Neuron (in vitro differentiated cells): Measurements from ENCODE around the gene MYO16.

ENCODE experiments used
- H2AFZ ChIP-seq: one replicate; pipeline ENCODE4 v1.6.1; 2013; ENCODE audit warnings: low read depth, mild to moderate bottlenecking, inconsistent platforms, low read length, moderate library complexity
- H3K27me3 ChIP-seq: one replicate; pipeline ENCODE4 v1.6.1; 2013; ENCODE audit warnings: low read length; ENCODE audit not compliant: insufficient read depth
- H3K36me3 ChIP-seq: one replicate; pipeline ENCODE4 v1.6.1; 2013; ENCODE audit warnings: low read length; ENCODE audit not compliant: insufficient read depth
- H3K4me1 ChIP-seq: one replicate; pipeline ENCODE4 v1.6.1; 2013; ENCODE audit warnings: low read length; ENCODE audit not compliant: insufficient read depth
- H3K4me3 ChIP-seq: 2 replicates; pipeline ENCODE4 v1.5.1; 2013; ENCODE audit warnings: mild to moderate bottlenecking, low read length, moderate library complexity
- H3K9me3 ChIP-seq: one replicate; pipeline ENCODE4 v1.6.1; 2013; ENCODE audit warnings: low read length

Gene MYO16

DNA sequence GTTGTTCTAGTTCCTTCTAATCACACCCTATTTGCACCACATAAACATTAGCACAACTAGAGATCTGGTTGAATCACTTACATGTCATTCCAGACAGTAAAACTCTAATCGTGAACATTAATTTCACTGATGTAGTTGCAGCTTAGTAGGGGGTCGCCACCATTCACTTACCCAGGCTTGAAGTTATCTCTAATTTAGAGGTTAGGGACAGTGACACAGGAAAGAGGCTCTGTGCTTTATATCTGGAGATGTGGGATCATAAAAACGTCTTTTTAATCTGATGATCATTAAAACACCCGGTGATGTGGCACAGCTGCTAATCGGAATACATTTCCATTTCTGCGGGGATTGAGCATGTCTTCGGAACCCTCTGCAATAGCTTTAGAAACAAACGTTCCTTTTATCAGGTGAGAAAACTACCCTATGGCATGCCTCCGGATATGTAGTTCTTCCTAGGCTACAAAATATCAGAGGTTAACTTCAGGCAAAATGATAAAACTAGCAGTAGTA is 523.0 kb downstream of the MYO16 start:
- no peak overlapping the region for H3K4me3 ChIP-seq
- no peak overlapping the region for H2AFZ ChIP-seq
- no peaks in the 10 kb centered on the region for H3K27me3 ChIP-seq
- H3K9me3 ChIP-seq, result no peaks in the 10 kb centered on the region
- peaks cover 34% of the 10 kb centered on the region for H3K4me1 ChIP-seq
- no peaks in the 10 kb centered on the region for H3K36me3 ChIP-seq

DNA sequence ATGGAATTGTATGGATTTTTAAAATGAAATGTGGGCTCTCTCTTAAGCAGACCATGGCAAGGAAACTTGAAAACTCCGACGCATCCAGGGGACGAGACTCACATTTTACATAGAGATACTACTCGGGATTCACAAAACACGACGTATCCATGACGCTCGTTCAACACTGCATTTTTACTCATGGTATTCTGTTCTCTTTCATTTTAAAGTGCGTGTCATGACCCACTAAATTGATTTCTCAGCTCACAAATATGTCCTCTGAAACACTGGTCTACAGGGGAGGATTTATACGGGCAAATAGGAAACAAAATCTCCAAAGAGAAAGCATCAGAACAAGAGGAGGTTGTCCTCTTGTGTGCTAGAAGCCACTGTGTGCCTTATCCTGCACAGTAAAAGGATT is 523.5 kb downstream of the MYO16 start:
- H3K4me1 ChIP-seq, result peaks cover 28% of the 10 kb centered on the region
- H2AFZ ChIP-seq, result no peak overlapping the region
- no peaks in the 10 kb centered on the region for H3K36me3 ChIP-seq

GRCh38 chr13:109154146-109154545 is 524.7 kb downstream of the MYO16 start:
- H3K9me3 ChIP-seq, result no peaks in the 10 kb centered on the region
- no peaks in the 10 kb centered on the region for H3K27me3 ChIP-seq
- no peaks in the 10 kb centered on the region for H3K36me3 ChIP-seq

More for the DNA sequence above, 523.5 kb downstream of the MYO16 start:
- H3K4me3 ChIP-seq, result no peak overlapping the region
- no peaks in the 10 kb centered on the region for H3K9me3 ChIP-seq
- no peaks in the 10 kb centered on the region for H3K27me3 ChIP-seq

GRCh38 chr13:109154546-109154945 is 525.1 kb downstream of the MYO16 start:
- no peak overlapping the region for H3K4me3 ChIP-seq

More at GRCh38 chr13:109154146-109154545, 524.7 kb downstream of the MYO16 start:
- Histone ChIP-seq H3K4me1 (peaks cover 25% of the 10 kb centered on the region), H2AFZ (no peak overlapping the region), H3K4me3 (no peak overlapping the region)

DNA sequence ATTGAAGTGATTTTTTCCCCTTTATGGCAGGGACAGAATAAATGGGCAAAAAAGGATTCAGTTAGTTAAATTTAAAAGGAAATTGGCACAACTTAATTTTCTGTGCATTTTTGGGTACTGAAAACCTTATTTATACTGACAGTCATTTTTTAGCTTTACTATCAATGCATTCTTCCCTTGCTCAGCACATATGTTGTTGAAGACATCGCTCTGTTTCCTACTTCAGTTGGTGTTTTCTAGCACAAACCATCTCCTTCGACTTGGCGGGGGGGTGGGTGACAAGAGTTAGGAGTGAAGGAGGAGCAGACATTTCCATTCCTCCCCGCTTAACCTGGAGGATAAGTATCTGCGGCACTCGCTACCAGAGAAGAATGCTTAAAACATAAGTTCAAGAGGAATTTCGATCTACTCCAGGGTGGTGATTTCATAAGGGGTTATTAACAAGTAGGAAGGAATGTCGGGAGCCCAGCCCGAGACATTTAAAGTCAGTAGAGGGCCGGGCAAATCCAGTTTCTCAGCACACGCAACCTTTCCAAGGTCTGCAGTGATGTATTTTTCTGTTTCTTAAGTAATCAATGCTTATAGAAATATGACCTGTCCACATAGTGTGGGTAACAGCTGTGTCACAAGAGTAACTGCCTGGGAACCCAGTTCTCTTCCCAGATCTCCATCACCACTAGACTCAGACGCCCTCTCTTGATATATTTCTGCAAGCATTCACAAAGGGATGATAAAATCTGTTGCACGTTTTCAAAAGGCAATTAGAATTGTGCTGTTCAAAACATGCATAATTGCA is 525.8 kb downstream of the MYO16 start:
- H3K4me1 ChIP-seq, result peaks cover 25% of the 10 kb centered on the region
- no peaks in the 10 kb centered on the region for H3K27me3 ChIP-seq
- H3K9me3 ChIP-seq, result no peaks in the 10 kb centered on the region
- no peak overlapping the region for H3K4me3 ChIP-seq
- no peak overlapping the region for H2AFZ ChIP-seq
- H3K36me3 ChIP-seq, result no peaks in the 10 kb centered on the region

More at GRCh38 chr13:109154546-109154945, 525.1 kb downstream of the MYO16 start:
- Histone ChIP-seq H3K36me3 (no peaks in the 10 kb centered on the region), H3K27me3 (no peaks in the 10 kb centered on the region), H3K4me1 (peaks cover 26% of the 10 kb centered on the region), H2AFZ (no peak overlapping the region), H3K9me3 (no peaks in the 10 kb centered on the region)

- no peak overlapping the region for H3K4me3 ChIP-seq
- H3K9me3 ChIP-seq, result no peaks in the 10 kb centered on the region
- H3K36me3 ChIP-seq, result no peaks in the 10 kb centered on the region
- H2AFZ ChIP-seq, result no peak overlapping the region
- H3K4me1 ChIP-seq, result peaks cover 21% of the 10 kb centered on the region
- H3K27me3 ChIP-seq, result no peaks in the 10 kb centered on the region
Measured at GRCh38 chr13:109156181-109156935, 526.9 kb downstream of the MYO16 start.

- H2AFZ ChIP-seq, result no peak overlapping the region
- H3K36me3 ChIP-seq, result no peaks in the 10 kb centered on the region
- no peak overlapping the region for H3K4me3 ChIP-seq
- H3K9me3 ChIP-seq, result no peaks in the 10 kb centered on the region
- no peaks in the 10 kb centered on the region for H3K27me3 ChIP-seq
- H3K4me1 ChIP-seq, result peaks cover 17% of the 10 kb centered on the region
Measured at GRCh38 chr13:109157275-109157674, 527.9 kb downstream of the MYO16 start.

DNA sequence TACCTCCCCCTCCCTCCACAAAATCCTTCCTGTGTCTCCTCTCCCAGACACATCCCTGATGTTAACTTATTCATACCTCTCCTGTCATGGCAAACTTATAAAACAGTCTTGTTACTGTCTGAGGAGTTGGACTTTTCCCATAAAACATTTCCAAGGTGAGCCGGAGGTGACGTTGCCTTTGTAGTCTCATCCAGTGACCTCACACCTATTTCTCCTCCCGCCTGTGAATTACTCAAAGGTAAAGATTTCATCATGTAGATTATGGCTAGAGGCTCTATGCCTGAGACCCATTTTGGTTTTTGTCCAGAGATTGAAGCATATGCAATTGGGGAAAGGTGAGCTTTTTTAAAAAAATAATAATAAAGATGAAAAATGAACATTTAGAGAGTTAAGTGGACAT is 529.0 kb downstream of the MYO16 start:
- Histone ChIP-seq H3K4me3 (no peak overlapping the region), H2AFZ (no peak overlapping the region), H3K9me3 (no peaks in the 10 kb centered on the region), H3K36me3 (no peaks in the 10 kb centered on the region), H3K27me3 (no peaks in the 10 kb centered on the region), H3K4me1 (peaks cover 13% of the 10 kb centered on the region)

GRCh38 chr13:109159650-109160309 is 530.4 kb downstream of the MYO16 start:
- no peaks in the 10 kb centered on the region for H3K36me3 ChIP-seq
- H3K9me3 ChIP-seq, result no peaks in the 10 kb centered on the region
- H3K4me1 ChIP-seq, result peaks cover 13% of the 10 kb centered on the region
- H2AFZ ChIP-seq, result no peak overlapping the region
- H3K27me3 ChIP-seq, result no peaks in the 10 kb centered on the region
- H3K4me3 ChIP-seq, result no peak overlapping the region

DNA sequence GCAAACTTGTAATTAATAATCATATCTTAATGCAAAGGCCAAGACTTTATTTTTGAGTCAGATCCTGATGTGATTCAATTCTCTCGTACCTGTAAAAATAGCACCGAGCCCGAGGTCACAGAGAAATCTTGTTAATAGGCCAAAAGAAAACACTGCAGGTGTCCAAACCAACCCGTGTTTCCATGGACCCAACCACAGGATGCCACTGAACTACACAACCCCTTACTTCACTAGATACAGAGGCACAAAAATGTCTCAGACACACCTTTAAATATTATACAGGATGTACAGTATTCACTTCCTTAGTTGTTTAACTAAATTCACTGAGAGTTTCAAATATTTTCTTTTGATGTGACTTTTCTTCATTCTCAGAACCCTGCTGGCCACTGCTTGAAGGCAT is 530.9 kb downstream of the MYO16 start:
- no peaks in the 10 kb centered on the region for H3K27me3 ChIP-seq
- no peaks in the 10 kb centered on the region for H3K9me3 ChIP-seq
- no peak overlapping the region for H2AFZ ChIP-seq

DNA sequence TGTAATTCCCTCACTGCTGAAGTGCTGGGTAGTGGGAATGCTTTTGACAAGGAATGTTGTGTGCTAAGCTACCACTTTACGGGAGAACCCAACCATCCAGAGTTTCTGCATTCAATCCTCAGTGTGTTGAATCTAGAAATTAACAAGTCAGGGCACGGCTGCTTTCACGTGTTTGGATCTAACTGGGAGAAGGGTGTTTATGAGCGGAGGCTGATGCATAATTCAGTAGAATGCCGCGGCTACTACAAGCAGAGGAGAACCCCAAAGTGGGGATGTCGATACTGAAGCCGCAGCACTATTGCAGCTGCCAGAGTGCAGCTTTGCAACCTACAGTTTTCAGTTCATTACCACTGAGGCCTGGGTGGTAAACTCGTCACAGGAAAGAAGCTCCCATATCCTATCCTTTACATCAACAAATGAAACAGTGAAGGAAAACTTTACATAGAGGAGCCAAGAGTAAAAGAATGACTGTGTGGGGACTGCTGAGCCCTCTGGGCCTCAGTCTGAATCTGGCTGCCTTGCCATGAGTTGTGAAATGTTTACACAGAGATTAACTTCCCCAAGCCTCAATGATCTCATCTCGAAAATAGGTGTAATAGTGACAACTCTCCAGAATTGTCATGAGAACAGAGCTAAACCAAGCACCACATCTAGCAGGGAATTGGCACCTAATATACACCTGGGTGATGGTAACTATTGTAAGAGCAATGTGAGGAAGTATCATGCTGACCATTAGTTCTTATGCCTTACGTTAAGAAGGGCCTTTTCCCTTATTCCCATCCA is 531.7 kb downstream of the MYO16 start:
- H3K9me3 ChIP-seq, result no peaks in the 10 kb centered on the region
- no peaks in the 10 kb centered on the region for H3K36me3 ChIP-seq
- peaks cover 13% of the 10 kb centered on the region for H3K4me1 ChIP-seq
- H2AFZ ChIP-seq, result no peak overlapping the region
- H3K27me3 ChIP-seq, result no peaks in the 10 kb centered on the region
- H3K4me3 ChIP-seq, result no peak overlapping the region

More for the DNA sequence above, 530.9 kb downstream of the MYO16 start:
- Histone ChIP-seq H3K4me1 (peaks cover 13% of the 10 kb centered on the region), H3K36me3 (no peaks in the 10 kb centered on the region), H3K4me3 (no peak overlapping the region)

DNA sequence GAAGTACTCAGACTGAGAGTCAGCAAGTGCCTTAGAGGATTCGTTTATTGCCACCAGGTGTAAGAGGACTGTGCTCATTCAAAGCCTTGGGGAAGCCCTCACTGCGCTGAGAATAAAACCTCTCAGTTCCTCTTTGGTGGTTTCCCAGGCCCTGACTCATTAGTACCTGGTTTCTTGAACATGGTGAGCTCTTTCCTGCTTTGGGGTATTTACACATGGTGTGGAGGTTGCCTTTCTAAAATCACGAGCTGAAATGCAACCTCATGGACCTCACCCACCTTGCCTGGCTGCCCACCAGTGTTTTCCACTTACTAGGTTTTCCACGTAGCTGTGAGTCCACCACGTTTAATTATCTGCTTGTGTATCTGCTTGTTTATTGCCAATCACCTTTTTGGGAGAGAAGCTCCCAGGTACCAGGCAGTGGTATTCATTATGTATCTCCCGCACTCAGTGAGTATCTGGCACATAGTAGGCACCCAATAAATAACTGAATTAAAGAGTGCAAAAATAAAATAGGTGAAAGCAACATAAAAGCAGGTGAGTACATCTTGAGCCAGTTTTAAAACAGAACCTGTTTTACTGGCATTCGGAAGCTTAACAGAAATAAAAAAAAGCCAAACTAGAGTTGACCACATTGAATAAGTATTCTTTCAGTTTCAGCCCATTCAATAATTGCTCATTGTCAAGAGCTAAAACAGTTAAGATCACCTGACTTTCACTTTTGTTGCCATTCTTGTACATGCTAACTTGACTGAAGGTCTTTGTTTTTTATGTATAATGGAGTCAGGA is 533.0 kb downstream of the MYO16 start:
- H3K4me1 ChIP-seq, result peaks cover 13% of the 10 kb centered on the region
- no peaks in the 10 kb centered on the region for H3K36me3 ChIP-seq
- H3K27me3 ChIP-seq, result no peaks in the 10 kb centered on the region
- H3K4me3 ChIP-seq, result no peak overlapping the region
- no peak overlapping the region for H2AFZ ChIP-seq
- no peaks in the 10 kb centered on the region for H3K9me3 ChIP-seq
